NCI-H2081 treated with DMSO at 0.1 percent for 48 hours (cell line): ENCODE data around the gene KIF2A.
A peak's percentile ranks its signal among the peaks of the same experiment; 100 is the strongest.

Source experiments
- DNase-seq: peaks from one replicate; lab custom pipeline; 2025; lab: John Stamatoyannopoulos, UW

Gene KIF2A

DNA sequence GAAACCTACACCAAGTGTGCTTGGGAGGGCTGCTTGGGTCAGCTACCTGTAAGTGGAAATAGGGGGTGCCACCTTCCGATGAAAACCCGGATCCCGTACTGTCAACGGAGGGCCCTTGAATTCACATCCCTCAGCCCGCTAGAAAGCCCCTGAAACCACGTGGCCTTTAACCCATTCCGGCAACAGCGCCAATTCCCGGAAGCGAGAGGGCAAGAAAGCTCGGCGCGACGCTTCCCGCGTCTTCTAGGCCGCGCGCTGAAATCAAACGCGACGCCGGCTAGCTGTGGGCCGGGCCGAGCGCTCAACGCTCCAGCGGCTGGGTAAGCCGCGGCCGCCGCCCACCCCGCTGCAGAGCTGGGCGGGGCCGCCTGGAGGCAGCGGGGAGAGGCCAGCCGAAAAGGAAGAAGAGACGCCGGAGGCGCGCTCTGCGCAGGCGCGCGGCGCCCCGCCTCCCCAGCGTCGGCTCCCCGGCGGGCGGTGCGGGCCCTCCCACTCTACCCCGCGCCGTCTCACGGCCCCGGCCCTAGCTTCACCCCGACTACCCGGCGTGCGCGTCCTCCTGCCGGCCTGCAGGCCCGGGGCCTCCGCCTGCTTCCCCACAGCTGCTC lies at the start of gene KIF2A:
Gene KIF2A (plus strand): TSS at position 492 of the 608 bp plus-strand sequence. CDS start 267 bp downstream, outside the sequence.
- DNase-seq, result peak; percentile 39

DNA sequence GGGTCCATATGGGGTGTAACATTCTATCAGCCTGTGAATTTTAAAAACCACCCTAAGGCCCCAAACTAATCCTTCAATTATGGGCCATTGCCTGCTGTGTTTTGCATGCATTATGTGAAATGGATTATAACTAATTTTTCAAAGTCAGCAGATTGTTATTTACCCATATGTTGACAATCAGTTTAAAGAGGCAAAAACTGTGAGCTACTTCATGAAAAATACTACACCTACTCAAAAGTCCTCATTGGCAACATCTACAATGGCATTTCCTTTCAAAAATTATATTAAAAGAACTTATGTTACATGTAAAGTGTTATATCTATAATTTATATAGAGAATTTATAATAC lies 49.0 kb upstream of the KIF2A start:
- DNase-seq, result no peak

DNA sequence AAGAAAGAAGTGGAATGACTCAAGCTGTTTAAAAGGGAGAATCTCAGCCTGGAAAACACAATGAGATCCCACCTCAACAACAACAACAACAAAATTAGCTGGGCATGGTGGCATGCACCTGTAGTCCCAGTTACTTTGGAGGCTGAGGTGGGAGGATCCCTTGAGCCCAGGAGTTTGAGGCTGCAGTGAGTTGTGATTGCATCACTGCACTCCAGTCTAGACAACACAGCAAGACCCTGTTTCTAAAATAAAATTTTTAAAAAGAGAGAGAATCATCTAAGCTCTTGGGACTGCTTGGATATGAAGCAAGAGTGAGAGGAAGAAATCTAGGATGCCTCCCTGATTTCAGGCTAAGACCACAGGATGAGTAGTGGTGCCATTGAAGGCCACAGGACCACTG lies 47.4 kb upstream of the KIF2A start:
- no peak for DNase-seq

DNA sequence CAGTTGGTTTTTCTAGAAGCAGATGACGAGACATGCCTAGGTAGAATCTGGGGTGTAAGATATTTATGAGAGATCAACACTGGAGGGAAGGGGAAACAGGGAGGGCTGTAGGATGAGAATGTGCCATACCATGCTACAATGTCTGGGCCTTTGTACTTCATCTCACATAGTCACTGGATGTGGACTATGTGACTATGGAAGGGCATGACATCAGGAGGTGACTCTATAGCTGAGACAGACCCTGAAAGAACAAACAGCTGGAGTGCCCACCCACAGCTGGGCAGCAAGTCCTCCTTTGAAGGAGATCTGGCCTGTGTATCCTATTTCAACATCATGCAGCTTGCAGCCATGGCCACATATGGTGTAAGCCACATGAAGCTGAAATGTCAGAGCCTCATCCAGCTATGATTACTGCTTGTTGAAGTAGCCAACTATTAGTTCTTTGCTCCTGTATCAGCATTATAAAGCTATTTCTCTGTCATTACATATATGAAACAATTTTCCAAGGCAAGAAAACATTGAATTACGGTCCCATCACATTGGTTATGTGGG lies 46.2 kb upstream of the KIF2A start:
- DNase-seq, result no peak

DNA sequence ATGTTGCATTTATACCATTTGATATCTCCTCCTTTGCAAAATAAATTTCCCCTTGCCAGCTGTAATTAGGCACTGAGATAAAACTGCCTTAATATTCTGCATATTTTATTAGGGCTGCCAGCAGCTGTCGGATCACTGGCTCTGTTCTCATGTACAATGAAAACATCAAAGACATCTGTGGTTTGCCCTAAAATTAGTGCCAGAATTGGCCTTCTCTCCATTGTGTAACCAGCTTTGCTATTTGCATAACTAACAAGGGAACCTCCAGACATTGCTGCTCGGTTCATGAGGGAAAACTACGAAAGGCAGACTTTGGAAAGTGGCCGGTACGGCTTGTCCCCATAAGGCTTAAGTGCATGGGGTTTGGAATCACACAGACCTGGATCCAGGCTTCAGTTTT lies 45.5 kb upstream of the KIF2A start:
- no peak for DNase-seq

DNA sequence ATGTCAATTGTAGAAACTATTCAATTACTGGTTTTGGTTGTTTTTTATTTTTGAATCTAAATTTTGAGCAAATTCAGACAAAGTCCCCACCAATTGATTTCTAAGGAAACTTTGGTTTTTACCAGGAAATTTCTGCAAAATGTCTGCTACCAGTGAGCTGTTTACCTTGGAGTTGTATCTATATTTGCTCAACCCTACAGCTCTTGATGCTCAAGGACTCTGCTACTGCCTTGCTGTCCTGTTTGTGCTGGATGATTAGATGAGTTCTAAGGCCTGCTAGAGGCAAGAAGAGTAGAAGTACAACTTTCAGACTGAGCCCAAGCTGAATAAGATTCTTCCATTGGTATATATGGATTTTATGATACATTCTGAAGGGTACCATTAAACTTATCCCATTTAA lies 42.6 kb upstream of the KIF2A start:
- no peak for DNase-seq

DNA sequence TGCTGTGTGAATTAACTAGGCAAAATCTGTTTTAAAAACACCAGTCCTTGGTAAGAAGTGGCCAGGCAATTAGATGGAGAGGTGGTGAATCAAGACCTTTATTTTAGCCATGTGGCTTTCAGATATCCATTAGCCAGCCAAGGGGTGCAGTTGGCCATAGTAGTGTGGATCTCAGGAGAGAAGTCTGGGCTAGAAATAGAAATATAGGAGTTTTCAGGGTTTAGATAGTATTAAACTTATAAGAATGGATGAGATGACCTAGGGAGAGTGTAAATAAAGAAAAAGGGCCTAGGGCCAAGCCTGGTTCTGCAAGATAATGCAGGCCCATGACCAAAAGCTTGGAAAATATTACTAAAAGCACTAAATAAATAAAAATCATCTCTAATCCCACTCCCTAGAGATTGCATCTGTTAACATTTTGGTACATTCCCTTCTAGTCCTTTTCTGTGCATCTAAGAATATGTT lies 40.3 kb upstream of the KIF2A start:
- no peak for DNase-seq

DNA sequence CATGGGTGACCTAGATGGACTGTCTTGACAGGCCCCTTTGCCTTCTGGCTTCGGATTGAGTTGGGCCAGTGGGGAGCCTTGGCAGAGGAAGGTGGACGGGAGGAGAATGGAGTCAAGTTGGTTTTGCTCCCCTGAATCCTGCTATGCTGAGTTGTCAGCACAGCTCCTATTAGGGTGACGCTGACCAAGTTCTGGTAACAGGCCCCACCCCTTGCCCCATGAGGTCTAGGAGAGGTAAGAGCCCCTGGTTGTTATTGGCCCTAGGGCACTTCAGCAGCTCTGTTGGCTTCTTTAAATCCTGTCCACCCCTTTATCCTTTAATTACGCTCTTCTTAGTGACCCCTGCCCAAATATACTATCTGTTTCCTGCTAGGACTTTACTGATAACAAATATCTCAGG lies 39.4 kb upstream of the KIF2A start:
- no peak for DNase-seq

DNA sequence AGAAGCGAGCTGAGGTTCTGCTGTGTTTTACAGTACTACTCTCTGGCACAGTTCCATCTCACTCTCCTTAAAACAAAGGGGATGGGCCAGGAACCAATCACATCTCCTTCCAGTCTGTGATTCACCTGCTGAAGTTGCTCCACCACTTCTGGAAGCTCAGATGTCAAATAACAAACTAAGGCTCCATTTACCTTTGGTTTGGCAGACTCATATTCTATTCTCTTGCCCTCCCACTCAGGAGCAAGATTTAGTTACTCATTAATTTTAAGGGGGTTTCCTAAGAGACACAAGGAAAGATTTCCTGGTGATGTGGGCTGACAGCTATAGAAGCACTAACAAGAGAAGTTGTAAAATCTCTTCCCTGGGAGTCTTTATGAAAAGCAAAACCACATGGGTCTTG lies 37.8 kb upstream of the KIF2A start:
- DNase-seq, result no peak

DNA sequence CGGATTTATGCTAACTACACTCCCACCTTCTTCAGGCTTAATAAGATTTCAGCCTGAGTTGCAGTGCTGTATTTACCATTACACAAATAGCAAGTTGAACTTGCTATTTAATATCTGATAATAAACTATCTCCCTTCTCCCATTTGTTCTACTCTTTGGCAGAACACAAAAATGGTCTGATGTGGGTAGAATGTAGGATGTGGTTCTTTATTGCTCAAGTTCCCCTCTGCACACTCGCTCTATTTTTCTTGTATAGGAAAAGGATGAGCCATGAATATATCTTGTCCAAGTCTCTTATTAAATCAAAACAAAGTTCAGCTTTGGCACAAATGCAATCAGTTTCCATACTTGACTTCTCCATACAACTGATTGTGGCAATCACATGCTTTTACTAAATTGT lies 37.2 kb upstream of the KIF2A start:
- DNase-seq, result no peak

DNA sequence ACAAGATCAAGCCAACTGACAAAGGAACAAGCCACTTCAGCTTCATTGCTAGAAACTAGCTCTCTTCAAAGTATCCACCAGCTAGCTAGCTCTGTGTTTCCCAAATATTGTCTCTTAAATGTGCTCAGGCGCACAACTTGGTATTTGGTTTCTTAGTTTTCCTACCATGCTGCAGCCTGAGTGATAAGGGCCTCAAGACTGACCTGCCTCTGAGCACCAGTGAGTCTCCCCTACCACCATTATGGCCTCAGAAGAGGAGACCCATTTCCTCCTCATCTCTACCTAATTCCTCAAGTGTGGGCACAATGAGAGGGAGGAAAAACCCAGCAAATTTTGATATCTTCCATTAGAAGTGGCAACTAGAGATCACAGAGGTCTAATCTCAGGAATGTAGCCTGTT lies 34.6 kb upstream of the KIF2A start:
- no peak for DNase-seq

DNA sequence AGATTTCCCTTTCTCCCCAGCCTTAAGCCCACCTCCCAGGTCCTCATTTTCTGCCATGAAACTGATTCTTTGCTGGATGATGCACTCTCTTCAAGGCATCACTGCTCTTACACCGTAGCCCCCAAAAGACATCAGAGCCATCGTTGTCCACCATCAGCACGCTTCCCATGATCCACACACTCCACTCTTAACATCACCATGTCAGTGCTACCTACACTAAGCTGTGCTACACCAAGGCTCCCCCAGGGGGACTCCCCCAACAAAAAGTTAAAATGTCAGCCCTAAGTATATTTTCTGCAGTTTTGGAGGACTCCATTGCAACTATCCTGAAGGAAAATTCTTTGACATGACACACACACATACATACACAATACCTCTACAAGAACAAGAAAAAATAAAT lies 34.1 kb upstream of the KIF2A start:
- DNase-seq, result no peak

DNA sequence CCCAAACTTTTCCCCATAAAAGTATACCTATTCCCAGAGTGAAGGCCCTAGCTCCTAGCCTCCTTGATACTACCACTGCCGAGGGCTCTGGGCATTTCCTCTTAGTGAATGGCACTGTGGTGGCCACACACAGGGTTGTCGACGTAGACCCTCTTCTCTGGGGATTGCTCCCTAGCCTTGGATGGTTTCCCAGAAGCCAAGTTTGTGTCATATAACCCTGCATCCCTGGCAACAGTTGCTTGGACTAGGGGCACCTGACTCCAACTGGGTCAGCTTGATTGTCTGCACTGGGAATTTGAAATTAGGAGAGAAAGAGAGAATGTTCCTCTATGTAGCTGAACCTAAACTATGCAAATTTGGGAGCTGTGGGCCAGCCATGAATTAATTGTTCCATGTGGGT lies 32.3 kb upstream of the KIF2A start:
- DNase-seq, result no peak

DNA sequence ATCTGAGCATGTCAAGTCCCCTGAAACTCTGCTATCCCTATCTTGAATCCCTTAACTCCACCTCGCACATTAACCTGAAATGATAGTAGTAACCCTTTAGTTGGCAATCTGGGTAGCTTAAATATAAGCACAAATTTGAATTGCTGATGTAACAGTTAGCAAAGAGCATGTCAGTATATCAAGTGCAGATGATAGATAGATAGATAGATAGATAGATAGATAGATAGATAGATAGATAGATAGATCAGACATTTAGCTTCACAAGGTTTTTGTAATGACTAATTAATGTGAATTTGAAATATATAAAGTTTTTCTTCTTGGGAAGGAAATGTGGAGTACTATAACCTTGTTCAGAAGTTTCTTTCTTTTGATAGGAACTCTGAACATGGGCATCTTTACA lies 30.4 kb upstream of the KIF2A start:
- no peak for DNase-seq

DNA sequence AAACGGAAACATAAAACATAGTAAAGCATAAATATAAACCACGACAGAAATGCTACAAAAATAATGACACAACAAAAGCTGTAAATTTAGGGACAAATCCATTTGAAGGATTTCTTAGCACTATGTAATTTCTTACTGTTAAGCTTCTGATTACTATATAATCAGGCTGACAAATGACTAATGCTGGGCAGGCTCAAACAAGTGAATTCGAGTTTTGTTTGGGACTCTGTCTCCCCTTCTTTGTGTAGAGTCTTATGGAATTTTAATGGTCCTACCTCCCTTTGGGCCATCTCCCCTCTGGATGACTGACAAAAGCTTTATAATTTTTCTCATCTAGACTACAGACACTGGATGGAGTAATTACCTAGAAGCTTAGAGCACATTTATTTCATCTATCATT lies 24.6 kb upstream of the KIF2A start:
- DNase-seq, result no peak

DNA sequence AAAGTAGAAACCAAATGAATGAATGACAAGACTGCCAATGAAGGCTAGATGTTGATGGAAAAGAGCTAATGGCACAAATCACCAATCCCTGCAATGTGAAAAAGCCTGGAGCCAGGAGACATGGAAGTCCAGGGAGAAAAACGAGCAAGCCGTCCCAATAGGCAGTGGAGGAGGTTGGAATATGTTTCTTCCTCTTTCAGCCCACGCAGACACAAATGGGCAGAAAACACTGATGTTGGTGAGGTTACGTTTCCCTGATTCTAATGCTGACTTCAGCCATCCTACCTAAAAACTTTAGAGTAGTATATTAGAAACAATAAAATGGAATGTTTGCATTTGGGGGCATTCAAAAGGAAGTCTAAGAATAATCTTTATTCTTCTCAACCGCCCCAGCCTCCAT lies 23.9 kb upstream of the KIF2A start:
- DNase-seq, result no peak

DNA sequence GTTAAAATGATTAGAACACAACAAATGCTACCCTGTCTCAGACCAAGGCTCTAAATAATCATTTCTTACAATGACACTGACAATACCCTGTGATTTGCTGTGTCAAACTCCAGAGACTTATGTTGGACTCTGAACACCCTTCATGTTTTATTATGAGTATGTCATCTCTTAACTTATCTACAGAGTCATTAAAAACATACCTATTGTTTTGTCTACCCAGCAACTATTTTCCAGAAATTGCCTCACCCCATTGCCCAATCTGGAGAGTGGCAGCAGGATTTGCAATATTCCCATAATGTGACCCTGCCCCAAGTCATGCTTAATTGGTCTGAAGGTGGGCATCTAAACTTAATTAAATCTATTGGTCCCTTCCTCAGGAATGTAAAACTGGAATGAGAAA lies 23.0 kb upstream of the KIF2A start:
- no peak for DNase-seq

DNA sequence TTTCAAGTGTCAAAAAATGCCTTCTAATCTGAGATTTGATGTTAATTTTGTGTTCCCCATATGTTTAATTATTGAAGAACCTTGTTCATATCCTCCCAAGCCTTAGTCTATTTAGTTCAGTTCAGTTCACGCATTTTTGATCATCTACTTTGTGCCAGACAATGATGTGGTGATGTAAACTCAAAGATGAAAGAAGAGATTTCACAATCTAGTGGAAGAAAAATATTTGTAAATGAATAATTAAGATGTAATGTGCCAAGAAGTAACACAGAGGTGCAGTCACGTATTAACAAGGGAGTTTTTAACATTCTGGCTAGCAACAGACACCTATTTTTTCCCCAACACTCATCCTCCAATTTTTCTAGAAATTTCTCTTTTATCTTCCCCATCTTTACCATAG lies 22.1 kb upstream of the KIF2A start:
- DNase-seq, result no peak

DNA sequence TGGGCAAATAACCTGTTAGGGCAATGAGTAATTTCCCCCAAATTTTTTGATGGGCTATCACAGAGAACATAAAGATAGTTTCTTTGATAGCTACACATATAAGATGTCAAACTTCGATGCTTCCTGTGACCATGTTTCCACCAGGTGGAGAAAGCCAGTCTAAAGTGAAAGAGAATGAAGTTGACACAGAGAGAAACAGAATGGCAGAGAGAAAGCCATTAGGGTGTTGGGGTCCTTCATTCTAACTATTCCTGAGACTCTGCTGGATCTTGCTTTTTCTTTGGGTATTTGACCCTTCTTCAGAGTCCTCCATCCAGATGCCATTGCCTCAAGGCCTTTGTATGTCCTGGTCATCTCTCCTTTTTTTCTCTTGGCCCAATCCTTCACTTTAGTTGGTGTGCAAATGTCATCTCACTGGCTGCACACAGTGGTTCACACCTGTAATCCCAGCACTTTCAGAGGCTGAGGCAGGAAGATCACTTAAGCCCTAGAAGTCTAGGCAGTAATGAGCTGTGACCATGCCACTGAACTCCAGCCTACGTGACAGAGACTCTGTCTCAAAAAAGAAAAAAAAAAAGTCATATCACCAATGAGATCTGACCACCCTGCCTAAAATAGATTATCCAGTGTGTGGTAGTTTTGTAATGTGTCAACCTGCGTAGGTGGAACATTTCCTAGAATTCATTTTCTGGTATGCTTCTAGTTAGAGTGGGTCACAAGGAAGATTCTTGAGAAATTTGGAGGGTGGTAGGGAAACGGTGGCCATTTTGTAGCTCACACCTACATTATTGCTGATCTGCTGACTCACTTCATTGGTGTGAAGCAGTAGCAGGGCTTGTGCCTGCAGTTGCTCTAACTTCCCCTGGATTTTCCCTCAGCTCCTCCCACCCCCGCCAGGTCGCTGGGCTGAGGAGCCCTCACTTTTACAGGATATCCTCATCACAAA lies 20.8 kb upstream of the KIF2A start:
- no peak for DNase-seq

DNA sequence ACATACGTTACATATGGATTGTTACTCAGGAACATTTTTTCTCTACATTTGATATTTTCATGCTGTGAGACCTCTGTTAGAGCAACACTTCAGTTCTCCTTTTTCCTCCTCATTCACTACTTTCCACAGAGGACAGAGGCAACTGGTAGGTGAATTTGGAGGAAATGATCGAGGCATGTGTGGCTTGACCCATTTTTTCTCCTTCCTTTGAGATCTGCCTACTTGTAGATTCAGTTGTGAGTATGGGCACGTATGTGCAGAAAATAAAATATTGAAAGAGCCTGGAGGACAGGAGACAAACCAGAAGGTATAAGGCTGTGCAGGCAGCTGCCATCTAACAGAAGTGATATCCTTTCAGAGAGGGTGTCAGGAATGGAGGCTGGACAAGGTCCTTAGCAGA lies 19.2 kb upstream of the KIF2A start:
- DNase-seq, result no peak

DNA sequence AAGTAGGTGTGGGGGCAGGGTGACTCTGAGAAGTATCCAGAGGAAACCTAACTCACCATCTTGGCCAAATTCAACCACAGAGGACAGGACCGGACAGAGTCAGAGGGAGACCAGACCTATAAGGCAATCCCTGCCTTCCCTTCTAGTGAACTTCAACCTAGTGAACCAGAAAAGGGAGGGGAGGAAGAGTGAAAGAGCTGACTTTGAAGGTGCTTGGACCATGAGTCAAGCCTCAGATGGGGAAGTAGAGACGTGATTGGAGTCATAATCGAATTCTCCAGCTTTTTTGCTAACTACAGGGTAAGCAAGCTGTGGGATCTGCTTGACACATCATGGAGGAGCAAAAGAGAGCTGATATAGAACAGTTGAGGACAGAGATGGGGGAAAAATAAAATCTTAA lies 18.8 kb upstream of the KIF2A start:
- no peak for DNase-seq

DNA sequence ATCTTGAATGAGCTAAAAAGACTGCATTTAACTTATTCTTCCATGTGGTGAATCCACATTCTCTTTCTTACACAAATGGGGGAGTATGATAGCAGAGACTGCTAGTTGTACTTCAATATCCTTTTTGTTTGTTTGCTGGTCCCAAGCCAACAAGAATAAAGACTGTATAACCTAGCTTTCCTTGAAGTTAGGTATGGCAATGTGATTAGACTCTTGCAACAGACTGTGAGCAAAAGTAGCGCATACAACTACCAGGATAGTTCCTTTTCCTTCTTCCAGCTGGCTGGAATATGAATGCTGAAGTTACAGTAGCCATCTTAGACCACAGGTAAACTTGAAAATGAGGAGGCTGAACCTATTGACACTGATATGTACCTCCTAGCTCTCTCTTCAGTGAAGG lies 17.9 kb upstream of the KIF2A start:
- no peak for DNase-seq

DNA sequence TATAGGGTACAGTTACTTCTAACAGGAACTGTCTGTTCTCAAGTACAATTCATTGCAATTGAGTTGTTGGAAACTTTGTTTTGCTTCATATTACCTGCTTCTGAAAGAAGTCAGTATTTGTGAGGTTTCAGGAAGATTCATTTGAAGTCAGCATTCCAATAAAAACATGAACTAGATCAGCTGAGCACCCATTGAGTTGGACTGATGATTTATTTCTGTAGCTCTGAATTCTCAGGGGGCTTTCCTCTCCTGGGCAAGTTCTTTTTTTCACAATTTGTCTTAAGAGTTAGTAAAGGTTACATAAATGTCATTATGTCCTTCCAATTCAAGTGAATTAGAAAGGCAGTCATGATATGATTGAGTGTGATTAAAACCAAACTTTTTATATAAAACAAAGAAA lies 16.2 kb upstream of the KIF2A start:
- DNase-seq, result no peak
